GM21367 (cell line): ENCODE data around the gene MYO16.

Source experiments
- ATAC-seq: cut with Tn5 transposase; IDR thresholded peaks from one replicate; pipeline ENCODE4 v1.9.1; 2021; ENCODE audit not compliant: unreplicated experiment

MYO16 gene

DNA sequence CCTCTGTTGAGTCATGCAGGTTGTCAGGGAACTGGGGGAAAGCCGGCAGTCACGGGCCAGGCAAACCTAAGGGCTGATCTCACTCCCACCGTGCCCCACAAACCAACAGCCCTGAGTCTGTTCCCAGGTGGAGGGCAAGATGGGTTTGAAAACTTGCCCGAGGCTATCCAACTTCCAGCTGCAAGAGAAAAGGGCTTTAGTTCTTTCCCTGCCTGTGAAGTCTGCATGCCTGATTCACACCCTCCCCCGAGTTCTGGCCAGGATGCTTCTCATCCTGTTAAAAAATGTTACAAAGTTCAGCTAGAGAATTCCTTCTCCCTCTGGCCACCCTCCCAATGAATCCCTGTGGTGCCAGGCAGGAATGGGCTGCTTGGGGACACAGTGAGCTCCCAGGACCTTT lies 33.1 kb downstream of the MYO16 start:
- ATAC-seq: no peak

DNA sequence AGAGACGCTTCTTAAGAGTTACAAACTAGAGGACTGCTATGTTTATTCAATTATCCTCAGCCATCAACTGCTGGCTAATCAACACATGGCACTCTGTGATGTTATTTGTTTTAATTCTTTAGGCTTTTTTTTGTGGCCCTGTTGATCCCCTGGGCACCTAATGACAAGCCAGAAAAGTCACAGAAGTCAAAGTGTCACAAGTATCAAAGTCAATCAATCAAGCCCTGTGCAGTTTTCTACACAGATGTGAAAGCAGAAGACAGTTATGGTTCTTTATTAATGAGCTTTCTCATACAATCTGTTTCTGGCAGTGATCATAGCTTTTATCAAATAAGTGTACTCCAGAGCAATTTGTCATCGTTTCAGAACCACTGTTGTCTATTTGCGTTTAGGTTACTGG lies 34.3 kb downstream of the MYO16 start:
- ATAC-seq: no peak

DNA sequence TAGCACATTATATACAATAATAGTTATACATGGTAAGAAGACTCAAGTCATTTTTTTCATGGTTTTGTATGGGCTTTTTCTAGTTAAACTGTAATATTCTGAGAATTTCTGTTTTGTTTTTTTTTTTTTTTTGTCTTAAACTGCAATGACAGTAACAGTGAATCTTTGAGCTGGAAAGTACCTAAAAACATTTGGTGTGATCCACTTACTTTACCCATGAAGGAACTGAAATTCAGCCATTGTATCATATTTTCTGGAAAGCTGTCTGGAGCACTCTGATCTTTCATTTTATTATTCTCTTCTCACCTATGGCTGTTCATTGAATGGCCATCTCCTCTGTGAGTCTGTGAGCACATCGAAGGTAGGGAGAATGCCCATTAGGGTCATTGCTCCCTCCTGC lies 37.8 kb downstream of the MYO16 start:
- no peak for ATAC-seq

DNA sequence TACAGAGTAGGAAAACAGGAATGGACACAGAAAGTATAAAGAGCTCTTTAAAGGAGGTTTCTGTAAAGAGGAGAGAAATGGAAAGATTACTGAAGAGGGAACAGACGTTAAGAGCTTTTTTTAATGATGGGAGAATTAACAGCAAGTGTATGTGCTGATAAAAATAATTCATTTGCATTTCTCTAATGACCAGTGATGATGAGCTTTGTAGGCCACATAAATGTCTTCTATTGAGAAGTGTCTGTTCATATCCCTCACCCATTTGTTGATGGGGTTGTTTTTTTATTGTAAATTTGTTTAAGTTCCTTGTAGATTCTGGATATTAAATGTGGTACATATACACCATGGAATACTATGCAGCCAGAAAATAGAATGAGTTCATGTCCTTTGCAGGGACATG lies 40.0 kb downstream of the MYO16 start:
- ATAC-seq: no peak

DNA sequence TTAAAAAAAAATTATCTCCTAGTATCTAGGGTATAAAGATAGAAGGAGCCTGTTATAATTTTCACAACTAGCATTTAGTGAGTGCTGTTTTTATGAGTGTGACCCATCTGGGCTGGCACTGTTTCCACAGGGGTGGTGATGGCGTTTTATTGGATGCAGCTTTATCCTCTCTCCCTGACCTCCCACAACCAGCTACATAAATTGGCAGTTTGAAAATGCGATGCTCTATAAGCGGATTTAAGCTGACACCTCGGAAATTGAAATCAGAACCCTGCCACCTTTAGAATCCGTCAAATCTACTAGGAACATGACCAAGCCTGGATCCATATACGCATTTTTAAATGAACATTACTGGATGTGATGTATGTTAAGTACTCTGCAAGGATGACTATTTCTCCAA lies 44.9 kb downstream of the MYO16 start:
- ATAC-seq: no peak

DNA sequence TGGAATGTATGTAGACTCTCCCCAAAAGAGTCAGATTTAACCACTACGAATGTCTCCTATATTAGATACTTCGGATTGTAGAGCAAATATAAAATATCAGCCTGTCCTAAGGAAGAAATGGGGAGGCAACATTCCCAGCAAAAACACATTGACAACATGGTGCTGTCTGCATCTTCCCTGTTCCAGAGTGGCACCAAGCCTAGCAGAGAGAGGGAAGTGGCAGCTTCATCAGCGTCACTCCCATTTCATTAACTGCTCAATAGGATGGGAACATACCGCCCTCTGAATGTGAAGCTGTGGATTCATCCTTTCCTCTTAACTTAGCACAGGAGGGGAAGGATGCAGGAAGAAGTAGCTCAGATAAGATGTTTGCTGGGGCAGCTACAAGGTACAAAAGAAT lies 45.4 kb downstream of the MYO16 start:
- ATAC-seq: no peak

DNA sequence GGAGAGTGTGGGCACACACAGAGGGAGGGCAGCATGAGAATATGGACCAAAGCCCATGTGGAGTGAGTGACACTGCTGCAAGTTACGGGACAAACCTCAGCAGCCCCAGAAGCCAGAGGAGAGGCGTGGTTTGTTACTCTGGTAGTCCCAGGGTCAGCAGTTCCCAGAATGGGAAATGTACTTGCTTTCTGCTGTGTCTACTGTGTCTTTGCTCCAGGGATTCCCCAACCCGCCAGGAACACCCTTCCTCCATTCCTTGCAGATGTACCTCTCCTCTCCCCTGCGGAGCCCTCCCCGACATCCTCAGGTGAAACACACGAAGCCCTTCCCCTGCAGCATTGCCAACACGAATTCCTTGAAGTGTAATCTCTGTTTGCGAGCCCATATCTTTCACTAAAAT lies 47.2 kb downstream of the MYO16 start:
- no peak for ATAC-seq

DNA sequence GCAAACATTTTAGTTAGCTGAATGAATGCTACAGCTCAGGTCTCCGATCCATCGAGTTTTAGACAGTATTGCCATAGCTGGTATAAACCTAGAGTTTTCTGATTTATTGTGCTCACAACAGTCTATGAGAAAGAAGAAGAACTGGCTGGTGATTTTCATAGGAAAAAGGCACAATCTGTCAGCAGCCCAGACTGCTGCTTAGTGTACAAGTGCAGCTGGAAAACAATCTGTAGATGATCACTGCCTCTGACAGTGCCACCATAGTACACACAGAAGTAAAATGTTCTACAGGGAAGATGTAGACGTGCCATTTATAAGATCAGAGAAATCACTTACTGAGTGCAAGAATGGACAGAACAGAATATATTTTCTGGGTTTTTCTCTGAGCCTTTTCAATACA lies 48.4 kb downstream of the MYO16 start:
- ATAC-seq: no peak

DNA sequence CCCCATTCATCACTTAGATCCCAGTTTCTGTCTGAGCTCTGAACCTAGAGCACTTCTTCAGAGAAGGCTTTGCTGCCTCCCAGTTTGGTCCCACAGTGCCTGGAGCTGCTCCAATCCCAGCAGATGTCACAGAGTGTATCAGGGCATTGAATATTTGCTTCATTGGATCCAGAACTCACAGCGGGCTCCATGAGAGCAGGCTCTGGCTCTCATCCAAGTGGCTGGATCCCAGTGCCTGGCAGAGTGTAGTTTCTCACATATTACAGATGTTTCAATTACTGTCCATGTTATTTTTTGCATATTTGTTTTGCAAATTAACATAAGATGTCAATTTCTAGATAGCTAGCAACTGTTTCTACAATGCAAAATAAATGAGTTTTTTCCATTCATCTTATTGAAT lies 50.6 kb downstream of the MYO16 start:
- ATAC-seq: no peak

DNA sequence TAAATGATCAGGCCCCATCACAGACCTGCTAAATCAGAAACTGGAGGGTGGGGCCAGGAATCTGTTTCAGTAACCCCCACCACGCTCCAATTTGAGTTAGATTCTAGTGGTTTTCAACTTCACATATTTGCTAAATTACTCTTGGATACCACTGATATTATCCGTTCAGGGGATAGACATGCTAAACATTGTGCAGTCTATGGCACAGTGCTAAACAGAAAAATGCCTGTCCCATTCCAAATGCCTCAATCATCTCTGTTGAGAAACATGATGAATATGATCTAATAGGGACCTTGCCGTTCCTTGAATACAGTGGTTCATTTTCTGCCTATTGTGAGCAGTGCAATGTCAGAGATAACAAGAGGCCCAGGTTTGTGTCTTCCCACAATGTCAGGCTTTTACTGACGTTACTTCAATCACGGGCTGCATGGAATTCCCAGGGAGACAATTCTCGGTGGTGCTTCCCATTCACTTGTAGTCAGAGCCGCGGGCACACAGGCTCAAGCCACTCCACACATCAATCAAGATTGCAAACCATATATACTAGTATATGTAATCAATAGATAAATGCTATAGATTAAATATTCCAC lies 52.7 kb downstream of the MYO16 start:
- no peak for ATAC-seq

DNA sequence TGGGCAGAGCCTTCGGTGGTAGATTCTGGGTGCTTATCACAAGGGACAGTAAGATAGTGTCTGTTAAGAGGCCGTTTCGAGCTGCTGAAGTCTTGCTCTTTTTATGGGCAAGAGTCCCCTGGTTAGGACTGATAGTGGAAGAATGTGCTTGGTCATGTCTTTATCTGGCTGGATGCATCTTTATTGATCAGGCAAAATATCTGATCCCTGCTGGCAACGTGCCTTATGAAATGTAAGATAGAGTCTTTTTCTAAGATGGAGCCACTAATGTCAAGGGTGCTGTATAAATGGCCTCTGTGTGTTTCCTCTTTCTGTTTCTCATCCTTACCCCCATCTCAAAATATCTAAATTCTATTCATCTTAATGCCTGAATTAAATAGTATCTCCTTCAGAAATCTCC lies 53.3 kb downstream of the MYO16 start:
- no peak for ATAC-seq

DNA sequence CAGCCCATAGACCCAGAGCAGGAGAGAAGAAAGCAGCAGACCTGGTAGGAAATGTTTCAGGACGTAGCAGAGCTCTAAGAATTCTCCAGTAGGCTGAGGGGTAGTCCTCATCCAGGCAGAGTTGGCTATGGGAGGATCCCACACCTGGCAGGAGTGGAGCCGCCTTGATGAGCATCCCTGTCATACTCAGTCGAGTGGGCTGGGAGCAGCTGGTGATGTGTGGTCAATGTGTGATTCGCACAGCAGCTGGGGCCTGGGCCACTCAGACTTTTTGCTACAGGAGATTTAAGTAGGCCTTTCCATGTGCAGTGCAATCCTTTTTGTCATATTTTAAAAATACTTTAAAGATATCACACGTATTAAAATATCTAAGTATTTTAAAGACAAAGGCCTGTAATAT lies 56.6 kb downstream of the MYO16 start:
- no peak for ATAC-seq

DNA sequence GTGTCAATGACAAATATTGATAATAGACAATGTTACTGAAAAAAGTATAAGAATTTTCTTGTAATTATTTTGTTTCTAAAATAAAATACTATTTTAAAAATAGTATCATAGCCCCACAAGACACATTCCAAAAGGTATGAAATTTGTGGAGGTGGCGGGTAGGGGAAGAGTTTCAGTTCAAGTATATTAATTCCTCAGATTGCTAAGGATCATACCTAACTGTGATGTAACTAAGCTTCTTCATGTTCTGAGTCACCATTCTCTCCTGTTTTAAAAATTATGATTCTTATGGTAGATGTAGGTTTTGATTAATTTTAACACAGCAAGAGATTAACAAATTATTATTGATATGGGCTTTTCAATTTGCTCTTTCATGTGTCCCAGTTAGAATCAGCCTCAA lies 61.3 kb downstream of the MYO16 start:
- ATAC-seq: no peak

DNA sequence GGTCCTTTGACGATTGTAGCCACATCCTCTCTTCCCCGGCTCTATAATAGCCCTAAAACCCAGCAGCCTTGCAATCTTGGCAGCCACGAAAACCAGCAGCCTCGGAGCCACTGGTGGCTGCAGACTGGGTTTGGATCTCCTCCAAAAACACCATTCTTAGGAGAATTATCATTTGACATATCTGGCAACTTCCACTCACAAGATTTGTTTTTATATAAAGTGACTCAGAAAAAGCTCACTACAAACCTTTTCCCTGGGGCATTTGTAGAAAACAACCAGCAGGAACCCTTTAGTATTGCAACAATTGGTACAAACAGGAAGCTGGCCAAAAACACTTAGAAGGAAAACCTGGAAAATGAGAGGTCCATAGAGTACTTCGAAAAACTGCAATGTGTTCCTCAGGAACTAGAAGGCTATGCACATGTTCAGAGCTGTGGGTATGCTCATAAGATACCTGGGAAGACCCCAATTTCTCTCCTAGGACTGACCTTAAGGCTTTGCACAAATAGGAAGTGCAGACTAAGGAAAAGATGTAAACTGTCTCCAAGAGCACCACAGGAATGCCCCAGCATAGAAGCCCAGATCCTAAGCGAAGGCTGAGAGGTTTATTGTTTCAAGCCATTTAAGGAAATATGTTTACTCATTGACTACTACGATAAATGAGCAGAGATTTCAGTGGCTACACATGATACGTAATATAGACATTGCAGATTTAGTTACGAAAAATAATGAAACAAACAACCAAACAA lies 71.2 kb downstream of the MYO16 start:
- ATAC-seq: no peak

DNA sequence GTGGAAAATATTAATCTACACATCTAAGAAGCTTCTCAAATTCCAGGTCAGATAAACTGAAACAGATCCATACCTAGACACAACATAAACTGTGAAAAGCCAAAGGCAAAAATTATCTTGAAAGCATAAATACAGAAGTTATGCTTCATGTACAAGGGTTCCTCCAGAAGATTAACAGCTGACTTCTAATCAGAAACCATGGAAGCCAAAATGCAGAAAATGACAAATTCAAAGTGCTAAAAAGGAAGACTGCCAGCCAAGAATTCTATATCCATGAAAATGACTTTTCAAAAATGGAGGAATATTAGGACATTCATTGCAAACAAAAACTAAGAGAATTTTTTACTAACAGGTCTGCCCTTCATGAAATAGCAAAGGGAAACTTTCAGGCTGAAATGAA lies 72.8 kb downstream of the MYO16 start:
- ATAC-seq: no peak

DNA sequence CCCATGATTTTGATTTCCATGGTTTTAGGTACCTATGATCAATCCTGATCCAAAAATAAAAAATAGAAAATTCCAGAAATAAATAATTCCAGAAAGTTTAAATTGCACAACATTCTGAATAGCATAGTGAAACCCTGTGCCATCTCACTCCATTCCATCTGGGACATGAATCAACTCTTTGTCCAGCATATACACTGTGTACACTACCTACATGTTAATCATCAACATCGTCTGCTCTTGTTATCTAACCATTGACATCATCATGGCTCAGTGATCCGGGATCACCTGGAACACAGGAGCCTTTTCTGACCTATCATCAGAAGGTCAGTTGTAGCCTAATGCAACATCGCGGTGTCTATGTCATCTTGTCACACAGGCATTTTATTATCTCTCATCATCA lies 75.6 kb downstream of the MYO16 start:
- no peak for ATAC-seq

DNA sequence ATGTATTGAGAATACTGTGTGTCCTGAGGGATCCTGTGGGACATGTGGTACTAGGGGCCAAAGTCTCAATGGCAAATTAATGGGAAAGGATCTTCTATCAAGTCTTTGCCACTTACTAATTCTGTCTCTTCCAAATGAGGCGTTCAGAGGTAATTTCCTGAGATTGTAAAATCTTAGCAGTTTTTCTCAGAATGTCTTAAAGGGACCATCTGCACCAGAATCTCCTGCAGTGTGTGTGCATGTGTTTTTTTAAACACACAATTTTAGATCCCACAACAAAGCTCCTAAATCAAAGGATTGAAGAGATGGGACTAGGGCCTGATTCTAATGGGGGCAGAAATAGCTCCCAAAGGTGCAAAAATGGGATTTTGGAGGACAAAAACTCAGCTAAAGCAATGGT lies 78.2 kb downstream of the MYO16 start:
- no peak for ATAC-seq

DNA sequence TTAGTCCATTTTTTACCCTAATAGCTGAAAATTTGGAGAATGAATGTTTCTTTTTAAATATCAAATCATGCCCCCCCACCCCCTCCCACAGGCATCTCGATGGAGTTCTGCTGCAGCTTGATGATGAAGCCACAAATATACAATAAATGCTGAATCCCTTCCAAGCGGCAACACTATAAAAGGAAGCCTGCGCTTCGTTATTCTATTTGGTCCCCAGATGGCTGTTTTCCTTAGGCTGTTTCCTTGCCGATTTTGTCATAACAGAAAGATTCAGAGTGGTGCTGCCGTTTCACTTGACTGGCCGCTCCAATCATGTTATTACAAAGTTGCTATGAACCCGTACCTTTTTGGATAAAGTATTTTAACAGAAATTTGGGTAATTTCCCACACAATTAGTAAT lies 79.5 kb downstream of the MYO16 start:
- ATAC-seq: no peak

DNA sequence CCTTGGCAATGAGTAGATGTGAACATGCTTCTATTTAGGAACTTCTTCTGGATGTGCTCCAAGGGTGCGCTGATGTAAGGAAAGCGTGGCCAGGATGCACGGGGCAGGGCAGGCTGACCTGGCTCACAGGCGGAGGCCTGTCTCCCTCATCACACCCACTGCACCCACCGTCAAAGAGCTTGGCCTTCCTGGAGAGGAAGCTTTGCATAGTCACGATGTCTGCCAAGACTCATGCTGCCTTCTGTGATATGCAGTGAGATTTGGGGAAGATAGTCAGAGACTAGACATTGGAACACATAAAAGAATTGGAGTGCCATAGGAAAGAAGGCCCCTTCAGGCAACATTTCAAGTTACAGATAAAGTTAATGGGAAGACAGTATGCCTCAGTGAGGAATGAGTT lies 82.0 kb downstream of the MYO16 start:
- no peak for ATAC-seq

DNA sequence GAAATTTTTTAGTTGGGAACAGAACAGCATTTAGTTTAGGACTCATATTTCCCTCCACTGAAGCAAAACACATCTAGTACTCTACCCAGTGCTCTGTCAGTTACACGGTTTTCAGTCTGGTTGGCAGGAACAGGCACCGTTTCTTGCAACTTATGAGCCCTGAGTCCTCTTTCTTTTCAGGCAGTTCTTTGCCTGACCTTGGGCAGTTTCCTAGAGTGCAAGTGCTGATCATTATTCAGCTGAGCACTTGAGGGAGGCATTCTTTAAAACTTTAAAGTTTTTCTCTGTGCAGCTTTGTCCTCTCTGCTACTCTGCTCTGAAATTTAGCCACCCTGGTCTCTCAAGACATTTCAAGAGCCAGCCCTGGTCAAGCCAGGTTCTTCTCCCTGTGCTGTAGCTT lies 96.1 kb downstream of the MYO16 start:
- ATAC-seq: no peak

DNA sequence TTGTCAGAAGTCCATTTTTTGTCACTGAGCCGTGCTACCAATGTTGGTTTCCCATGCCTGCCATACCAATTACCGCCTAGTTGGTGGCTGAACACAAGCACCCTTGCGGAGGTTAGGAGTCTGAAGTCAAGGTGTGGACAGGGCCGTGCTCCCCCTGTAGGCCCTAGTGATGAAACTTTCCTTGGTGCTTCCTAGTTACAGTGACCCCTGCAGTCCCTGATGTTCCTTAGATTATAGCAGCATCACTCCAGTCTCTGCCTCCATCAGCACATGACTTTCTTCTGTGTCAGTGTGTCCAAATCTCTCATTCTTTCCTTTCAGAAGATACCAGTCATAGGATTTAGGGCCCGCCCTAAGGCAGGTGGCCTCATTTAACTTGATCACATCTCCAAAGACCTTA lies 99.0 kb downstream of the MYO16 start:
- no peak for ATAC-seq

DNA sequence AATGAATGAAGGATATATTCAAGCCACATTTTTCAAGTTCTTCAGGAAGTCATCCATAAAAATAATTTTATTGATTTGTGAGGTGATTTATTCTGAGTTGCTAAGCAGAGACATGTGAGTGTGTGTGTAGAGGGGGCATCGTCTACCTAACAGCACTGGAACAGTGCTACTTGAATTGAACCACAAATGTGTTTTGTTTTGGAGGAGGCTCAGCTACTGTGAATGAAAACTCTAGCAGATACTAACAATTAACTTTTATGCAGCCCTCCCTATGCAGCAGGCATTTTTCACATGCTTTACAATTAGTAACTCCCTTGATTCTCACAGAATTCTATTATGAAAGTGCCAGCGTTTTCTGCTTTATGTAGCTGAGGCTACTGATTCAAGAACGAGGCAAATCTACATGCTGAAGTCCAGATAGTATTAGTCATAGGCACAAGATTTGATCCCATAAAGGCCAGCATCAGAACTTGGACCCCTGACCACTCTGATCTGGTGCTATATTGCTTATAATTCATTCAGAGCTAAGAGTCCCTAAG lies 103.7 kb downstream of the MYO16 start:
- no peak for ATAC-seq

DNA sequence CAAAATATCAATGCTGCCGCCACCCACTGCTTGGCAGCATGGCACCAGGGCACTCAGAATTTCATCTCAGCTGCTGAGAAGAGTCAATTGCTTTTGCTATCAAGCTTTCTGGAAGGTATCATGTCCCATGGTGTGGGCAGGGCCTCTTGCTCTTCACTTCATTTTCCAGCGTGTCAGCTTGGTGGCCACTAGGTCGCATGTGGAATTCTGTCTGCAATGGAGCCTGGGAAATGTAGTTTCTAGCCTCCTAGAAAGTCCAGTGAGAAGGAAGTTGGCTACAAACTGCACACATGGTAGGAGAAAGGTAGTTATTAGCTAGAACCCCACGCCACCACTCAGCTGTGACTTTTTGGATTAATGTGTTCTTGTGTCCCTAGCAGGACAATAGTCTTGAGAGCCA lies 105.3 kb downstream of the MYO16 start:
- no peak for ATAC-seq
